ENCODE measurements around the gene TOPBP1. TPM values are rescaled to one million over a fixed set of nuclear protein-coding genes. Genes with fewer than 3 reads are reported as not detected.

The TOPBP1 gene
- total and polyA plus RNA-seq, 2 donors (not counting 3 experiments of a cell fraction or from before 2014, with no cell fraction given) = 23.3 to 42.2 TPM

DNA sequence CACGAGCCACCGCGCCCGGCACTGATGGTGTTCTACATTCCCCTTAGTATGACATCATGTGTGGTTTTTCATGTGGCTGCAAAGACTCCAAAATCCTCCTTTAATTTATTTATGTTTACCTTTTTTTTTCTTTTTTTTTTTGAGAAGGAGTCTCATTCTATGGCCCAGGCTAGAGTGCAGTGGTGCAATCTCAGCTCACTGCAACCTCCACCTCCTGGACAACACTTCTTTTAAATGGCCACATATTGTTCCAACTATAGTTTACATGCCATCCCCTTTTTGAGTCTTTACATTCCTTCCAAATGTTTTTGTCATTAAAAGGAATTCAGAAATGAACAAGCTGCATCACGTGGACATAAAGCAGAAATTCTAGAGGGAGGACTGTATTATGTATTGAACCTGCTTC is 98.6 kb downstream of the TOPBP1 start:
- H3K4me1 ChIP-seq (ENCODE audit: control insufficient read depth, extremely low read depth, insufficient read depth, low read length) = peaks cover 3% of the 10 kb centered on the region
- BruUV-seq (replicated peaks) = no TSS peak
- no peak for DNase-seq (ENCODE audit: low read depth, low spot score)
- no peaks in the 10 kb centered on the region for H3K36me3 ChIP-seq (ENCODE audit: control insufficient read depth in 2 of 2, extremely low read depth in 1 of 2, insufficient read depth in 2 of 2, low read length in 2 of 2)
- H3K27ac ChIP-seq (ENCODE audit: insufficient read depth, low read depth, low read length) = no peak overlapping the region
- no peaks in the 10 kb centered on the region for H3K9me1 ChIP-seq (replicated peaks; ENCODE audit: control insufficient read depth, extremely low read depth, insufficient read depth, low read length)
- H2AFZ ChIP-seq (ENCODE audit: low read depth, low read length) = no peak overlapping the region
- FAIRE-seq = no peak
- dilution Hi-C loops (cut with MboI; ENCODE audit: extremely low pct_ligation_motif_present, low sequenced_read_pairs) = no loop called here
- no peaks in the 10 kb centered on the region for H3K79me2 ChIP-seq (ENCODE audit: control insufficient read depth, insufficient read depth, low read length)
- H3K9me3 ChIP-seq (replicated peaks; ENCODE audit: control insufficient read depth, insufficient read depth, low read length) = no peaks in the 10 kb centered on the region
- no peak for TF ChIP-seq CTCF (IDR thresholded peaks at IDR 0.05; ENCODE audit: extremely low read depth in 1 of 2, insufficient read depth in 1 of 2, low read depth in 1 of 2, low read length in 2 of 2)
- no peak for TF ChIP-seq MYC (IDR thresholded peaks at IDR 0.05; ENCODE audit: low read depth, low read length)
- TF ChIP-seq POLR2A (IDR thresholded peaks at IDR 0.05; ENCODE audit: low read depth, low read length) = no peak
- no peak for TF ChIP-seq GATA2 (IDR thresholded peaks at IDR 0.05; ENCODE audit: insufficient read depth, insufficient read length, low read depth, low read length)
- no peak for TF ChIP-seq FOS (IDR thresholded peaks at IDR 0.05; ENCODE audit: borderline replicate concordance, insufficient read depth, low read length)
- TF ChIP-seq MAX (IDR thresholded peaks at IDR 0.05; ENCODE audit: insufficient read depth, insufficient read length) = no peak
- no peak for TF ChIP-seq POLR2AphosphoS5 (IDR thresholded peaks at IDR 0.05; ENCODE audit: insufficient read depth, low read depth, low read length)
- TF ChIP-seq EZH2 (IDR thresholded peaks at IDR 0.05; ENCODE audit: borderline replicate concordance, low read depth, low read length, severe bottlenecking) = no peak
- no peak for TF ChIP-seq JUN (IDR thresholded peaks at IDR 0.05; ENCODE audit: borderline replicate concordance, insufficient read depth, insufficient read length, low read depth)
- H3K4me3 ChIP-seq (replicated peaks in 1 of 3; ENCODE audit: insufficient read depth in 1 of 3, low read depth in 1 of 3, low read length in 3 of 3) = no peak overlapping the region
- POLR2A ChIA-PET = interaction anchor here (1.6 kb wide), 1 partner anchor 10 kb away, joined by 4 read pairs; the partner anchor contains the start of gene CDV3
- intact Hi-C loops (cut with micrococcal nuclease) = no loop called here
- CTCF ChIA-PET = interaction anchor here (1.0 to 2.1 kb wide), 4 partner anchors 10 to 98 kb away, joined by 3 to 7 read pairs (median 4); partner anchors contain the start of gene CDV3
- no peak overlapping the region for H3K9ac ChIP-seq (replicated peaks; ENCODE audit: extremely low read depth, insufficient read depth, low read length)
- no peak overlapping the region for H3K4me2 ChIP-seq (ENCODE audit: insufficient read depth, low read length)
- no peaks in the 10 kb centered on the region for H4K20me1 ChIP-seq (replicated peaks; ENCODE audit: control insufficient read depth, extremely low read depth, insufficient read depth, low read length)
- H3K27me3 ChIP-seq (ENCODE audit: control insufficient read depth in 2 of 2, insufficient read depth in 2 of 2, low read length in 2 of 2) = no peaks in the 10 kb centered on the region
